Stimulated activated CD4-positive, alpha-beta T cell treated with anti-CD3 and anti-CD28 coated beads, Interleukin-4, amount 100 ng/mL, for 48 hours (primary cell): ENCODE results near the gene PELI3.
"Not testable (repeated sequence)": the region's sequence is repeated elsewhere in the genome, so short reads cannot be mapped to it uniquely, and the experiment has no call there.

Experiments used
- DNase-seq, 2 donors: peaks; one replicate each; pipeline ENCODE4 v3.0.0-alpha.2; 2020; ENCODE audit warnings: low read depth in 2 of 2

The PELI3 gene

GRCh38 chr11:66466225-66467033 is at the start of gene PELI3:
Gene PELI3, plus strand, starts transcription at chr11:66466905. Its CDS starts 1,224 bp downstream, at chr11:66468129.
- DNase-seq: peak; percentile 87 to 99

- peak in 1 of 2 donors; percentile 46 for DNase-seq
These were observed 49.7 kb upstream of the PELI3 start for GRCh38 chr11:66417000-66417399.

- peak; percentile 69 to 72 for DNase-seq
These were observed 48.3 kb upstream of the PELI3 start for GRCh38 chr11:66418168-66418985.

- DNase-seq: no peak
These were observed 47.8 kb upstream of the PELI3 start for GRCh38 chr11:66418986-66419308.

GRCh38 chr11:66419825-66420224 is 46.9 kb upstream of the PELI3 start:
- DNase-seq: no peak

GRCh38 chr11:66420671-66421476 is 45.8 kb upstream of the PELI3 start, which contains the start of gene NPAS4:
Gene NPAS4, plus strand, starts transcription at chr11:66421035. Its CDS starts 145 bp downstream, at chr11:66421180.
- DNase-seq: no peak

GRCh38 chr11:66421492-66422205 is 45.1 kb upstream of the PELI3 start:
- peak; percentile 78 to 87 for DNase-seq

- no peak for DNase-seq
These were observed 40.4 kb upstream of the PELI3 start for GRCh38 chr11:66426314-66426713.

- DNase-seq: no peak
These were observed 37.8 kb upstream of the PELI3 start for GRCh38 chr11:66428933-66429332.

GRCh38 chr11:66429983-66430602 is 36.6 kb upstream of the PELI3 start:
- DNase-seq: peak; percentile 71 to 88

- DNase-seq: not testable (repeated sequence)
These were observed 35.4 kb upstream of the PELI3 start for GRCh38 chr11:66431287-66431686.

- DNase-seq: not testable (repeated sequence)
These were observed 34.8 kb upstream of the PELI3 start for GRCh38 chr11:66431871-66432329.

- DNase-seq: no peak
These were observed 34.1 kb upstream of the PELI3 start for GRCh38 chr11:66432597-66432996.

GRCh38 chr11:66437979-66438503 is 28.7 kb upstream of the PELI3 start:
- DNase-seq: no peak

- peak; percentile 84 to 86 for DNase-seq
These were observed 27.9 kb upstream of the PELI3 start, which contains the start of gene MRPL11 for GRCh38 chr11:66438504-66439466. Gene MRPL11, minus strand, starts transcription at chr11:66438848. Its CDS starts 94 bp downstream, at chr11:66438754.

- not testable (repeated sequence) for DNase-seq
These were observed 26.4 kb upstream of the PELI3 start for GRCh38 chr11:66440101-66440939.

GRCh38 chr11:66440940-66441282 is 25.8 kb upstream of the PELI3 start:
- DNase-seq: not testable (repeated sequence)

- DNase-seq: no peak
These were observed 23.1 kb upstream of the PELI3 start for GRCh38 chr11:66443602-66444001.
